Spleen (tissue), 7 donors: ENCODE results near the gene NSD2.

Source experiments
- CTCF ChIP-seq, 11 experiments: fragments of 200-600 bp in 7 of 11; fragments of 450-650 bp in 4 of 11; sonication (generic) in 4 of 11; IDR thresholded peaks in 8 of 11; conservative IDR thresholded peaks in 3 of 11; 1 replicate in 7 of 11; 2 replicates in 4 of 11; pipeline versions ENCODE4 v1.4.0 to v1.8.0; 2016 to 2021; ENCODE audit warnings: antibody characterized with exemption in 11 of 11, inconsistent platforms in 4 of 11, mild to moderate bottlenecking in 1 of 11
- POLR2AphosphoS5 ChIP-seq, 3 donors: sonication (generic); formaldehyde crosslinking; IDR thresholded peaks; one replicate each; pipeline ENCODE4 v1.5.1; 2017; ENCODE audit warnings: antibody characterized with exemption in 3 of 3
- donor health status: DM: no; HTN: no; CAD: no; lungs with moderate emphysema.
- donor health status: DM: no; HTN: no; CAD: no.
- donor health status: DM: no; HTN: no; CAD: no.

- TF ChIP-seq CTCF (IDR thresholded peaks at IDR 0.05 in 8 of 11, conservative IDR thresholded peaks at IDR 0.05 in 3 of 11): no peak
- TF ChIP-seq POLR2AphosphoS5 (IDR thresholded peaks at IDR 0.05): no peak
These were observed 96.4 kb downstream of the NSD2 start for GRCh38 chr4:1967512-1968149.
